HepG2 (cell line): ENCODE measurements around the gene SUMO4. TPM values are rescaled to one million over a fixed set of nuclear protein-coding genes. Genes with fewer than 3 reads are reported as not detected.

Experiments
- ATF5 ChIP-seq: sonication (generic); formaldehyde crosslinking; IDR thresholded peaks from 2 replicates; pipeline ENCODE4 v1.4.0; 2020; ENCODE audit warnings: mild to moderate bottlenecking, low read depth, missing genetic modification reagents
- ATRX ChIP-seq: sonication (generic); formaldehyde crosslinking; IDR thresholded peaks from 2 replicates; pipeline ENCODE4 v1.4.0; 2020; ENCODE audit warnings: missing genetic modification reagents, borderline replicate concordance
- FOXA3 ChIP-seq: IDR thresholded peaks from 2 replicates; pipeline ENCODE4 v1.6.1; 2016; ENCODE audit warnings: missing genetic modification reagents, missing compliant biosample characterization
- FOXP4 ChIP-seq: sonication (generic); formaldehyde crosslinking; IDR thresholded peaks from 2 replicates; pipeline ENCODE4 v1.4.0; 2020; ENCODE audit warnings: missing genetic modification reagents
- NFKB2 ChIP-seq: sonication (generic); formaldehyde crosslinking; IDR thresholded peaks from 2 replicates; pipeline ENCODE4 v1.4.0; 2020; ENCODE audit warnings: missing genetic modification reagents, borderline replicate concordance
- PBX2 ChIP-seq: IDR thresholded peaks from 2 replicates; pipeline ENCODE4 v1.6.1; 2016; ENCODE audit warnings: control low read depth
- PLRG1 ChIP-seq: fragments of 450-650 bp; conservative IDR thresholded peaks from 2 replicates; pipeline ENCODE4 v1.6.1; 2016
- PREB ChIP-seq: sonication (generic); formaldehyde crosslinking; IDR thresholded peaks from 2 replicates; pipeline ENCODE4 v1.4.0; 2020; ENCODE audit warnings: missing genetic modification reagents
- SCMH1 ChIP-seq: sonication (generic); formaldehyde crosslinking; IDR thresholded peaks from 2 replicates; pipeline ENCODE4 v1.9.0; 2021; ENCODE audit warnings: missing genetic modification reagents, mild to moderate bottlenecking, borderline replicate concordance
- SPEN ChIP-seq: sonication (generic); formaldehyde crosslinking; IDR thresholded peaks from 2 replicates; pipeline ENCODE4 v1.5.1; 2020; ENCODE audit warnings: low read depth, mild to moderate bottlenecking, missing genetic modification reagents
- ZKSCAN5 ChIP-seq: sonication (generic); formaldehyde crosslinking; IDR thresholded peaks from 2 replicates; pipeline ENCODE4 v1.5.1; 2020; ENCODE audit warnings: mild to moderate bottlenecking, missing genetic modification reagents
- ZNF121 ChIP-seq: sonication (generic); formaldehyde crosslinking; IDR thresholded peaks from 2 replicates; pipeline ENCODE4 v1.5.0; 2020; ENCODE audit warnings: mild to moderate bottlenecking, missing genetic modification reagents
- ZNF142 ChIP-seq: sonication (generic); formaldehyde crosslinking; IDR thresholded peaks from 2 replicates; pipeline ENCODE4 v1.4.0; 2020; ENCODE audit warnings: missing genetic modification reagents
- ZNF143 ChIP-seq: sonication (generic); formaldehyde crosslinking; IDR thresholded peaks from 2 replicates; pipeline ENCODE4 v1.4.0; 2020; ENCODE audit warnings: missing genetic modification reagents
- ZNF343 ChIP-seq: sonication (generic); formaldehyde crosslinking; IDR thresholded peaks from 2 replicates; pipeline ENCODE4 v1.4.0; 2020; ENCODE audit warnings: mild to moderate bottlenecking, missing genetic modification reagents
- ZNF597 ChIP-seq: sonication (generic); formaldehyde crosslinking; IDR thresholded peaks from 2 replicates; pipeline ENCODE4 v1.5.0; 2020; ENCODE audit warnings: missing genetic modification reagents
- ZNF605 ChIP-seq: sonication (generic); formaldehyde crosslinking; IDR thresholded peaks from 2 replicates; pipeline ENCODE4 v1.8.0; 2022; ENCODE audit warnings: mild to moderate bottlenecking, missing genetic modification reagents
- ZNF768 ChIP-seq: sonication (generic); formaldehyde crosslinking; IDR thresholded peaks from 2 replicates; pipeline ENCODE4 v1.4.0; 2020; ENCODE audit warnings: missing genetic modification reagents
- ZSCAN20 ChIP-seq: sonication (generic); formaldehyde crosslinking; IDR thresholded peaks from 2 replicates; pipeline ENCODE4 v1.4.0; 2020; ENCODE audit warnings: missing genetic modification reagents, mild to moderate bottlenecking, borderline replicate concordance
- polyA plus RNA-seq, 8 experiments: library from polyadenylated mRNA; depleted of rRNA in 3 of 8; stranded (reverse) in 7 of 8; unstranded in 1 of 8; fragments of >200 nt; fragmentation: Illumina TruSeq in 4 of 8; extraction: Trizol in 4 of 8; gene quantifications; 2 replicates each; pipeline versions ENCODE4 v1.2.1 to v1.2.3, GENCODE V29; 2011 to 2016; ENCODE audit warnings: low read depth in 4 of 8, missing spikeins in 1 of 8, mixed read lengths in 1 of 8; ENCODE audit not compliant: insufficient read depth in 1 of 8
- total RNA-seq, 5 experiments: library from RNA; depleted of rRNA; stranded (reverse); fragments of >200 nt; fragmentation: Illumina TruSeq; extraction: Trizol; gene quantifications; 2 replicates each; pipeline ENCODE4 v1.2.3, GENCODE V29; 2016; ENCODE audit warnings: low read depth in 1 of 5

Gene SUMO4
- total and polyA plus RNA-seq, 2 of the 13 experiments (the other 11 are each of a cell fraction or from before 2014, with no cell fraction given): 0.22 to 1.2 TPM

GRCh38 chr6:149441740-149442139, 41.7 kb downstream of the SUMO4 start (continued):
- TF ChIP-seq PBX2 (CRISPR knock-in tag) (peak; percentile 46; the same call in 1 of the 2 replicates), ATRX (CRISPR knock-in tag) (no peak), ZNF142 (no peak), PLRG1 (no peak), ZNF605 (peak; percentile 37; the same call in 1 of the 2 replicates), ZNF597 (CRISPR knock-in tag) (no peak), PREB (CRISPR knock-in tag) (no peak), SCMH1 (CRISPR knock-in tag) (no peak), ZNF343 (CRISPR knock-in tag) (0 out of 2 replicates have a peak, but pooled peaks have one; percentile 9), ZNF143 (CRISPR knock-in tag) (peak; percentile 56), SPEN (CRISPR knock-in tag) (0 out of 2 replicates have a peak, but pooled peaks have one; percentile 23), FOXA3 (CRISPR knock-in tag) (no peak), ZKSCAN5 (CRISPR knock-in tag) (0 out of 2 replicates have a peak, but pooled peaks have one; percentile 27), ZSCAN20 (CRISPR knock-in tag) (no peak), ZNF121 (peak; percentile 35; the same call in 1 of the 2 replicates), ZNF768 (peak; percentile 29; the same call in 1 of the 2 replicates), NFKB2 (CRISPR knock-in tag) (peak; percentile 27; the same call in 1 of the 2 replicates), FOXP4 (CRISPR knock-in tag) (0 out of 2 replicates have a peak, but pooled peaks have one; percentile 3), ATF5 (CRISPR knock-in tag) (no peak)
